22Rv1 (cell line): ENCODE data around the gene SLC16A8.

Experiments used
- H3K27ac ChIP-seq: fragments of 450-650 bp; 2 replicates; pipeline ENCODE4 v1.5.1; 2017
- ZFX ChIP-seq: fragments of 450-650 bp; IDR thresholded peaks from 2 replicates; pipeline ENCODE4 v1.6.1; 2017; ENCODE audit warnings: antibody characterized with exemption, borderline replicate concordance
- TF ChIP-seq, protein P1 (sequence below): fragments of 450-650 bp; IDR thresholded peaks from 2 replicates; pipeline ENCODE4 v1.5.1; 2017; ENCODE audit warnings: mild to moderate bottlenecking

Gene SLC16A8

DNA sequence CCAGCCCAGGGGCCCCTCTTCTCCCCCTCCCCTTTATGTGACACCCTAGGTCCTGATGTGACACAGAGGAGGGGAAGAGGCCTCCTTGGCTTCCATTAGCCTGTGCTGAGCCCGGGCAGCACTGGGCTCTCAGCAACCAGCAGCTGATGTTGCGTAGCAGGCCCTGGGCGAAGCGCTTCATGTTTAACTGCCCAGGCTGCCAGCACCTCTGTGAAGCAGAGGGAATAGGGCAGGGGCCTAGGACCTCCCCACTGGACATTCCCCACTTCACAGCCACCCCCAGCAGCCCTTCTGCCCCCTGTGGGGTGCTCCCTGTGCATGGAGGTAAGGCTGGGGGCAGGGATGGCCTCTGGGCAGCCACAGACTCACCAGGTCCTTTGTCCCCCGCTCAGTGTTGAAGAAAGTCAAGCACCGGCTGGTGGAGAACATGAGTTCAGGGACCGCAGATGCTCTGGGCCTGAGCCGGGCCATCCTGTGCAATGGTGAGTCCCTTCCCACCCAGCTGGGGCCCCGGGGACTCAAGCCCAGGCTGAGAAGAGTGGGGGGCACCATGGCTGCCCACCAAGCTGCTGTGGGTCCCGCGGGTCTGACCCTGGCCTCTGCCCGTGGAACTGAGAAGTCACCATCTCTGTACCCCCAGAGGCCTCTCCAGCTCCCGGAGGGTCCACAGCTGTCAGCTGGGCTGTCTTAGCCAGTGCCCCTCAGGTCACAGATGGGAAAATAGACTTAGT, 15.2 kb downstream of the SLC16A8 start:
- no peak for TF ChIP-seq ZFX
- TF ChIP-seq, protein P1, sequence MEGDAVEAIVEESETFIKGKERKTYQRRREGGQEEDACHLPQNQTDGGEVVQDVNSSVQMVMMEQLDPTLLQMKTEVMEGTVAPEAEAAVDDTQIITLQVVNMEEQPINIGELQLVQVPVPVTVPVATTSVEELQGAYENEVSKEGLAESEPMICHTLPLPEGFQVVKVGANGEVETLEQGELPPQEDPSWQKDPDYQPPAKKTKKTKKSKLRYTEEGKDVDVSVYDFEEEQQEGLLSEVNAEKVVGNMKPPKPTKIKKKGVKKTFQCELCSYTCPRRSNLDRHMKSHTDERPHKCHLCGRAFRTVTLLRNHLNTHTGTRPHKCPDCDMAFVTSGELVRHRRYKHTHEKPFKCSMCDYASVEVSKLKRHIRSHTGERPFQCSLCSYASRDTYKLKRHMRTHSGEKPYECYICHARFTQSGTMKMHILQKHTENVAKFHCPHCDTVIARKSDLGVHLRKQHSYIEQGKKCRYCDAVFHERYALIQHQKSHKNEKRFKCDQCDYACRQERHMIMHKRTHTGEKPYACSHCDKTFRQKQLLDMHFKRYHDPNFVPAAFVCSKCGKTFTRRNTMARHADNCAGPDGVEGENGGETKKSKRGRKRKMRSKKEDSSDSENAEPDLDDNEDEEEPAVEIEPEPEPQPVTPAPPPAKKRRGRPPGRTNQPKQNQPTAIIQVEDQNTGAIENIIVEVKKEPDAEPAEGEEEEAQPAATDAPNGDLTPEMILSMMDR, result no peak
- H3K27ac ChIP-seq, result no peak overlapping the region

DNA sequence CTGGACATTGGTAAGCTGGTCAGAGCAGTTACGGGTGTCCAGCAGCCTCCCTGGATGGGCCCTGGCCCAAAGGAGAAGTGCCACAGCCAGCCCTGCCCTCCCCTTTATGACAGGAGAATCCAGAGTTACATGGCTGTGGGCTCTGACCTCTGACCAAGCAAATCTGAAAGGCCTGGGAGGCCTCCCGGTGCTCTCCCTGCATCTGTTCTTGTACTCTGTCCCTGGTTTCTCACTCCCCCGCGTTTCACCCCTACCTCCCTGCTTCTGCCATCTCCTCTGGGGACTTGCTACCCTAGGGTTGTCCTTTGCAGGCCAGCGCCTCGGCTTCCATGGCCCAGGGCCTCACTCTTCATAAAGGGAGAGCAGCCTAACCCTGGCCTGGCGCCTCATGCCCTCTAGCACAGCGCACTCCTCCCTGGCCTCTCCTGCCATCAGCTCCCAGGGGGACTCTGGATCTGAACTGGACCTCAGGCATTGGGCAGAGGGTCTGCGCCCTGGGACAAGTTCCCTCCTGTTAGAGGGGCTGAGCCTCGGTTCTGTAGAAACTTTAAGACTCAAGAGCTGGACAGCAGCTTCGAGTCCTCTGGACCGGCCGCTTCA, 16.1 kb downstream of the SLC16A8 start:
- no peak overlapping the region for H3K27ac ChIP-seq
- TF ChIP-seq ZFX, result no peak
- TF ChIP-seq, protein P1, result no peak

DNA sequence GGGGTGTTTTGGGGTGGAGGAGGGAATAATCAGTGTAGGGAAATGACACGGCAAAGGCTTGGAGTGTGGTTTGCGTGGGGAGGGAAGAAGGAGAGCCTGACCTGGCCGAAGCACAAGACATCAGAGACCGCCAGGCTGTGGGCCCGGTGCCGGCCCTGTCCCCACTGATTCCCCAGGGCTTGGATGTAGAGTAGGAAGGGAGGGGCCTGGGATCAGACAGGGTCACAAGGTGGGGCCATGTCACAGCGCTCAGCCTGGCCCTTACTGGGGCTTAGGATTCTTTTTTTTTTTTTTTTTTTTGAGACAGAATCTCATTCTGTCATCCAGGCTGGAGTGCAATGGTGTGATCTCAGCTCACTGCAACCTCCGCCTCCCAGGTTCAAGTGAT, 17.0 kb downstream of the SLC16A8 start:
- TF ChIP-seq ZFX, result no peak
- TF ChIP-seq, protein P1, result no peak
- H3K27ac ChIP-seq, result no peak overlapping the region

DNA sequence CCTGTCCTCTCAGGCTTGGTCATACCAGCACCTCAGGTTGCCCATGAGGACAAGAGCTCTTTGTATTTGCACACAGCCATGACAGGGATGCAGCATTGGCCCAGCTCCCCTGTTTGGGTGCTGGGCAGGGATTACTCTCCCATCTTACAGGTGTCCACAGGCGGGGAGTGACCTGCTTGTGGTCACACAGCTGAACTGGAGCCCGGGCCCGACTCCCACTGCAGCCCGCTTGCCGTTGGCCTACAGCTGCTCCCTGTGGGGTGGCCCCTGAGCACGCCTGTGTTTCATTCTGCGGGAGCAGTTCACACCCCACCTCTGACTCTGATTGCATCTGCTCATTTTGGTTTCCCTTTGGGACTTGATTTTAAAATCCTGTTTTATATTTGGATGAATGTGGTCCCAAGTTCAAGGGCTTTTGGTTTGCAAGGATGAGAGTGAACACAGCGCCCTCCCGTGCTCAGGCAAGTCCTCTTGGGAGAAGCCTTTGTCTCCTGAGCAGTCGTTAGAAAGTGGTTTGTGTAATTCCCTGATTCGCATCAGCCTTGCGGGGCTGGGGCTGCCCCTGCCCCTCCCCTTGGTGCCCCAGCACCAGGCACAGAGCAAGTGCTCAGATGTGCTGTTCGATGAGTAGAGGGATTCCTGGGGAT, 17.5 kb downstream of the SLC16A8 start:
- TF ChIP-seq ZFX, result no peak
- TF ChIP-seq, protein P1, result no peak
- H3K27ac ChIP-seq, result no peak overlapping the region

DNA sequence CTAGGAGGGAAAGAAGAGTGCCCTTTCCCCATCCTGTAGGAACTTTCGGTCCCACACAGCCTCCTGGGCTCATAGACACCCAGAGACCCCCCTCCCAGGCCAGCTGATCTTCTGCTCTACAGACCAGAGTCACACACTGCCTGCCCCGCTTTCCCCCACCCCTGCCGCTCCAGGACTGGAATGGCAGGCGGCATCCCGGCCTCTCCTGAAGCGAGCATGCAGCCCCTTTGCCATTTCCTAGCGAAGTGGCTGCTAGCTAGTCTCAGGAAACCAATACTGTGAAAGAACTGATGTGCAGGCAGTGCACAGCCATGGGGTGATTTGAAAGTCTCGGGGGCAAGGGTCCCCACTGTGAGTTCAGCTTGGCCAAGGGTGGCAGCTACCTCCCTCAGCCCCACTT, 18.4 kb downstream of the SLC16A8 start:
- no peak overlapping the region for H3K27ac ChIP-seq
- TF ChIP-seq ZFX, result no peak
- TF ChIP-seq, protein P1, result no peak

DNA sequence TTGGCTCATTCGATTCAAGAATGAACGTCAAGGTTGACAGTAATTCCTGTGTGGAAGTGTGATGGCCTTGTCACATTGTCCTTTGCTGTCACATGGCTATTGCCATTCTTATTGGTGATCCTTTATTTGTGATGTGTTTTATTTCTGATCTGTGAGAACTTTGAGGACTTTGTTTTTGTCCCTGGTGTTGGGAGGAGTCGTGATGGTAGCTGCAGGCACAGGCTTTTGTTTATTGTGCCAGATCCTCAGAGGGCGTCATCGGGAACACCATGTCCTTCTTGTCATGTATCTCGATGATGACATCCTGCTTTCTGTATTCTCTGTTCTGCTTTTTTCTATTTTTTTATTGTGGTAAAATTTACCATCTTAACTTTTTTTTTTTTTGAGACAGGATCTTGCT, 21.2 kb downstream of the SLC16A8 start:
- peak overlapping the region; percentile 86 for H3K27ac ChIP-seq
- TF ChIP-seq, protein P1, result no peak
- TF ChIP-seq ZFX, result no peak
